Liver (tissue), 9 donors: ENCODE measurements around the gene SETD1A. TPM values are rescaled to one million over a fixed set of nuclear protein-coding genes. Genes with fewer than 3 reads are reported as not detected.

Source experiments
- DNase-seq: peaks from one replicate; pipeline ENCODE4 v3.0.0-alpha.2; 2017; ENCODE audit warnings: low spot score
- H3K27ac ChIP-seq, 2 donors: one replicate each; pipeline ENCODE4 v1.7.0; 2013; ENCODE audit warnings: inconsistent platforms in 2 of 2, low read length in 2 of 2, control low read depth in 1 of 2, low read depth in 1 of 2, mild to moderate bottlenecking in 1 of 2
- H3K27me3 ChIP-seq, 4 donors: one replicate each; pipeline versions ENCODE4 v1.6.1 to v1.7.0; 2013; ENCODE audit warnings: low read length in 3 of 4, inconsistent platforms in 1 of 4, mild to moderate bottlenecking in 1 of 4, moderate library complexity in 1 of 4; ENCODE audit not compliant: control insufficient read depth in 4 of 4, insufficient read depth in 4 of 4
- H3K36me3 ChIP-seq, 4 donors: one replicate each; pipeline versions ENCODE4 v1.6.1 to v1.7.0; 2013; ENCODE audit warnings: low read length in 3 of 4, mild to moderate bottlenecking in 3 of 4, low read depth in 1 of 4, moderate library complexity in 1 of 4; ENCODE audit not compliant: control insufficient read depth in 4 of 4, insufficient read depth in 3 of 4
- H3K4me1 ChIP-seq, 4 donors: one replicate each; pipeline versions ENCODE4 v1.6.1 to v1.7.0; 2013; ENCODE audit warnings: low read length in 3 of 4, mild to moderate bottlenecking in 3 of 4, moderate library complexity in 1 of 4; ENCODE audit not compliant: control insufficient read depth in 4 of 4, insufficient read depth in 4 of 4
- H3K4me3 ChIP-seq, 3 donors: one replicate each; pipeline versions ENCODE4 v1.6.1 to v1.7.0; 2013; ENCODE audit warnings: low read length in 3 of 3, control low read depth in 1 of 3, low read depth in 1 of 3, mild to moderate bottlenecking in 1 of 3
- H3K9ac ChIP-seq, 2 donors: one replicate each; pipeline ENCODE4 v1.7.0; 2013; ENCODE audit warnings: low read length in 2 of 2, mild to moderate bottlenecking in 2 of 2, moderate library complexity in 2 of 2, control low read depth in 1 of 2, low read depth in 1 of 2
- H3K9me3 ChIP-seq, 4 donors: one replicate each; pipeline versions ENCODE4 v1.6.1 to v1.7.0; 2013; ENCODE audit warnings: low read length in 3 of 4; ENCODE audit not compliant: control insufficient read depth in 4 of 4
- ATF3 ChIP-seq: IDR thresholded peaks from 2 replicates; pipeline ENCODE4 v1.6.1; 2016; ENCODE audit warnings: antibody characterized with exemption
- CTCF ChIP-seq: fragments of 150-350 bp; IDR thresholded peaks from 2 replicates; pipeline ENCODE4 v1.5.1; 2017; ENCODE audit warnings: improper control_type of control experiment, low read depth, low read length; ENCODE audit not compliant: missing input control
- EGR1 ChIP-seq, 2 donors: IDR thresholded peaks; 2 replicates each; pipeline ENCODE4 v1.6.1; 2016 to 2018; ENCODE audit warnings: antibody characterized with exemption in 2 of 2, low read depth in 2 of 2
- FOXA1 ChIP-seq: IDR thresholded peaks from 2 replicates; pipeline ENCODE4 v1.6.1; 2016; ENCODE audit warnings: antibody characterized with exemption
- FOXA2 ChIP-seq: IDR thresholded peaks from 2 replicates; pipeline ENCODE4 v1.6.1; 2016; ENCODE audit warnings: antibody characterized with exemption
- HNF4A ChIP-seq, 2 donors: conservative IDR thresholded peaks; 2 replicates each; pipeline ENCODE4 v1.6.1; 2016; ENCODE audit warnings: antibody characterized with exemption in 2 of 2, mild to moderate bottlenecking in 2 of 2
- HNF4G ChIP-seq: IDR thresholded peaks from 2 replicates; pipeline ENCODE4 v1.6.1; 2016; ENCODE audit warnings: antibody characterized with exemption
- MAX ChIP-seq: IDR thresholded peaks from 2 replicates; pipeline ENCODE4 v1.6.1; 2016; ENCODE audit warnings: antibody characterized with exemption
- NR2F2 ChIP-seq: IDR thresholded peaks from 2 replicates; pipeline ENCODE4 v1.6.1; 2016; ENCODE audit warnings: antibody characterized with exemption
- REST ChIP-seq: IDR thresholded peaks from 2 replicates; pipeline ENCODE4 v1.6.1; 2016; ENCODE audit warnings: antibody characterized with exemption, mild to moderate bottlenecking
- RXRA ChIP-seq, 2 donors: IDR thresholded peaks; 2 replicates each; pipeline ENCODE4 v1.6.1; 2017 to 2018; ENCODE audit warnings: antibody characterized with exemption in 2 of 2, mild to moderate bottlenecking in 1 of 2
- SP1 ChIP-seq: IDR thresholded peaks from 2 replicates; pipeline ENCODE4 v1.6.1; 2018; ENCODE audit warnings: antibody characterized with exemption, mild to moderate bottlenecking
- ZBTB33 ChIP-seq: IDR thresholded peaks from 2 replicates; pipeline ENCODE4 v1.6.1; 2016; ENCODE audit warnings: antibody characterized with exemption
- WGBS: extraction: QIAGEN DNeasy Blood & Tissue Kit; methylation state at CpG from one replicate; pipeline ENCODE4 v1.1.7; 2013; 5-methylcytosine and 5-hydroxymethylcytosine counted together
- polyA plus RNA-seq, 2 donors: library from polyadenylated mRNA; stranded (reverse) in 1 of 2; unstranded in 1 of 2; fragments of 200-250 nt in 1 of 2; fragments of >200 nt in 1 of 2; fragmentation: Nextera tagmentation in 1 of 2; extraction: Ambion mirVana in 1 of 2; gene quantifications; one replicate each; pipeline versions ENCODE4 v1.2.1 to v1.2.3, GENCODE V29; 2013 to 2015
- total RNA-seq, 2 donors: library from RNA; depleted of rRNA; stranded (reverse); fragments of >200 nt; gene quantifications; one replicate each; pipeline ENCODE4 v1.2.3, GENCODE V29; 2014
- donor health status: healthy.
- donor health status: healthy.
- donor health status: healthy.
- donor health status: healthy.
- donor health status: healthy.

Gene SETD1A
- total and polyA plus RNA-seq, 4 donors, result 2.7 to 4.9 (median 3.7) TPM

- H3K4me1 ChIP-seq, result no peaks in the 10 kb centered on the region
- no peaks in the 10 kb centered on the region for H3K9me3 ChIP-seq
- no peak for TF ChIP-seq FOXA2
- no peak for TF ChIP-seq HNF4G
- H3K27me3 ChIP-seq, result no peaks in the 10 kb centered on the region
- peaks cover 4 to 12% (median 5%) of the 10 kb centered on the region in 4 donors for H3K36me3 ChIP-seq
- H3K27ac ChIP-seq, result no peak overlapping the region
- WGBS, result 95% methylated on average over 35 of the region's 35 CpGs
- no peak overlapping the region for H3K4me3 ChIP-seq
- DNase-seq, result no peak
- H3K9ac ChIP-seq, result no peak overlapping the region
These were observed 27.4 kb upstream of the SETD1A start for GRCh38 chr16:30930160-30930571.

GRCh38 chr16:30931068-30931650 is 26.4 kb upstream of the SETD1A start:
- H3K9me3 ChIP-seq, result no peaks in the 10 kb centered on the region
- DNase-seq, result no peak
- H3K9ac ChIP-seq, result no peak overlapping the region
- H3K27me3 ChIP-seq, result no peaks in the 10 kb centered on the region
- H3K27ac ChIP-seq, result no peak overlapping the region
- no peaks in the 10 kb centered on the region for H3K4me1 ChIP-seq
- H3K4me3 ChIP-seq, result no peak overlapping the region
- WGBS, result 85% methylated on average over 12 of the region's 12 CpGs
- TF ChIP-seq ATF3, result no peak
- no peak for TF ChIP-seq EGR1 (IDR thresholded peaks at IDR 0.05; ENCODE audit: low read depth in 2 of 2)
- no peak for TF ChIP-seq REST
- no peak for TF ChIP-seq FOXA1
- TF ChIP-seq NR2F2, result no peak
- TF ChIP-seq SP1, result no peak
- TF ChIP-seq ZBTB33, result no peak
- TF ChIP-seq FOXA2, result no peak
- TF ChIP-seq CTCF, result no peak
- no peak for TF ChIP-seq HNF4A (conservative IDR thresholded peaks at IDR 0.05)
- no peak for TF ChIP-seq MAX
- TF ChIP-seq RXRA (IDR thresholded peaks at IDR 0.05), result no peak
- peaks cover 4 to 12% (median 5%) of the 10 kb centered on the region in 4 donors for H3K36me3 ChIP-seq
